ENCODE measurements around the gene CDKN2AIPNL. TPM values are rescaled to one million over a fixed set of nuclear protein-coding genes. Genes with fewer than 3 reads are reported as not detected.
A peak's percentile ranks its signal among the peaks of the same experiment; 100 is the strongest.
"Not testable (repeated sequence)": the region's sequence is repeated elsewhere in the genome, so short reads cannot be mapped to it uniquely, and the experiment has no call there.

Gene CDKN2AIPNL
- total RNA-seq, 3 donors from 2014 or later: 16.0 to 24.4 (median 17.1) TPM

DNA sequence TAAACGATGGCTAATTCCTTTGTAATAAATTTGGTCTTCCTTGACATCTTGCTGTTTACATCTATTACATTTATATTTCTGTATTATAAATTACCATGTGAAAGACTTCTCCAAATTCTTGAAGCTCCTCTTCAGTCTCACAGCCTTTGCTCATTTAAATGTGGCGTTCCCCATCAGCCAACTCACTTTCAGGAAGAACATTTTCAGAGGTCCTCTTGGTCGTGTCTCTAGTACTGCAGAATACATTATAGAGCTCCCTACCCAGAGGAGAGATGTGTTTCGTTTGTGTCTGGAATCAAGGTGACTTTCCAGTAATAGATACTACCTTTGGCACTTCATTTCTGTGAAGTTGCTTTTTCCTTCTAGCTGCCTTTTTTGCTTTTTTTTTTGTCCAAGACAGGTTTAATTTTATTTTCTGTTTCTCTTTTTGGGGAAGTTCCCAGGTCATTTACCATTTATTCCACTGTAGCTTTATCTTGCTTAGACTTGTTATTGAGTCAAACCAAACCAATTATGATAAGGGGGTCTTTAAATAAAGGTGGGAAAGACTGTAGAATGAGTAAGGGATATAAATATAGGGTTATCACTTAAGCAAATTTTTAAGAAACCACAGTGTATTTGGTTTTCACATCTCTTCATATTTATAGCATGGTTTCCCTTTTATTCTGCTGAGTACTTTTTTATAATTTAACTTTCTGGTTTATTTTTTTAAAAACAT lies 27.5 kb downstream of the CDKN2AIPNL start:
- Histone ChIP-seq H3K9me3 (no peaks in the 10 kb centered on the region), H3K36me3 (ENCODE audit: low read depth) (no peaks in the 10 kb centered on the region), H3K4me3 (no peak overlapping the region), H3K4me1 (ENCODE audit: low read depth) (no peaks in the 10 kb centered on the region)
- DNase-seq (no peak), ATAC-seq (no peak)
- TF ChIP-seq, protein P1, sequence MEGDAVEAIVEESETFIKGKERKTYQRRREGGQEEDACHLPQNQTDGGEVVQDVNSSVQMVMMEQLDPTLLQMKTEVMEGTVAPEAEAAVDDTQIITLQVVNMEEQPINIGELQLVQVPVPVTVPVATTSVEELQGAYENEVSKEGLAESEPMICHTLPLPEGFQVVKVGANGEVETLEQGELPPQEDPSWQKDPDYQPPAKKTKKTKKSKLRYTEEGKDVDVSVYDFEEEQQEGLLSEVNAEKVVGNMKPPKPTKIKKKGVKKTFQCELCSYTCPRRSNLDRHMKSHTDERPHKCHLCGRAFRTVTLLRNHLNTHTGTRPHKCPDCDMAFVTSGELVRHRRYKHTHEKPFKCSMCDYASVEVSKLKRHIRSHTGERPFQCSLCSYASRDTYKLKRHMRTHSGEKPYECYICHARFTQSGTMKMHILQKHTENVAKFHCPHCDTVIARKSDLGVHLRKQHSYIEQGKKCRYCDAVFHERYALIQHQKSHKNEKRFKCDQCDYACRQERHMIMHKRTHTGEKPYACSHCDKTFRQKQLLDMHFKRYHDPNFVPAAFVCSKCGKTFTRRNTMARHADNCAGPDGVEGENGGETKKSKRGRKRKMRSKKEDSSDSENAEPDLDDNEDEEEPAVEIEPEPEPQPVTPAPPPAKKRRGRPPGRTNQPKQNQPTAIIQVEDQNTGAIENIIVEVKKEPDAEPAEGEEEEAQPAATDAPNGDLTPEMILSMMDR (IDR thresholded peaks at IDR 0.05): no peak
- intact Hi-C loops (cut with DNase I, micrococcal nuclease): no loop called here

DNA sequence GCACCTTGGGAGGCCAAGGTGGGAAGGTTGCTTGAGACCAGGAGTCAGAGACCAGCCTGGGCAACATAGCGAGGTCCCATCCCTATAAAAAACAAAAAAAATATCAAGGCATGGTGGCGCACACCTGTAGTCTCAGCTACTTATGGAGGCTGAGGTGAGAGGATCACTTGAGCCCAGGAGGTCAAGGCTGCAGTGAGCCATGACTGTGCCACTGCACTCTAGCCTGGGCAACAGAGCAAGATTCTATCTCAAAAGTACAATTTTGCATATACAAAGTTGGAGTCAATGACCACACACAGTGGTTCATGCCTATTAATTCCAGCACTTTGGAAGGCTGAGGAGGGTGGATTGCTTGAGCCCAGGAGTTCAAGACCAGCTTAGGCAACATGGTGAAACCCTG lies 29.5 kb downstream of the CDKN2AIPNL start:
- intact Hi-C loops (cut with DNase I, micrococcal nuclease); H3K4me1 ChIP-seq (ENCODE audit: low read depth); DNase-seq; H3K36me3 ChIP-seq (ENCODE audit: low read depth); H3K4me3 ChIP-seq; ATAC-seq; H3K9me3 ChIP-seq: not testable (repeated sequence)

DNA sequence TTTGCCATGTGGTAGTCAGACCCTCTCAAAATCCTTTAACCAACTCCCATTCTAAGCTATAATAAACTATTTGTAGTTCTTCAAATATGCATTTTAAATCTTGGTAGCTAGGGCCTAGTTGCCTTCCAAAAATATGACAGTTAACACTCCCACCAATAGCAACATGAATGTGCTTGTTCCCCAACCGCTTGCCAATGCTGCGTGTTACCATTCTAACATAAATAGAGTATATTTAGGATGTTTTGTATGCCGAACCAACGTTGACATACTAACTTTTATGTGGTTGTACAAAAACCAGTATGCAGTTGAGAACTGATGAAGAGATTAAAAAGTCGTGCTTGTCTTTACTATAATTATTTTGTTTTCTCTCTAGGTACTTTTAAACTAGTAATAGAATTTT lies 31.3 kb downstream of the CDKN2AIPNL start:
- TF ChIP-seq, protein P1 (IDR thresholded peaks at IDR 0.05): no peak
- no peak for ATAC-seq
- H3K4me3 ChIP-seq: no peak overlapping the region
- no peaks in the 10 kb centered on the region for H3K36me3 ChIP-seq (ENCODE audit: low read depth)
- intact Hi-C loops (cut with DNase I, micrococcal nuclease): no loop called here
- H3K9me3 ChIP-seq: no peaks in the 10 kb centered on the region
- DNase-seq: no peak
- H3K4me1 ChIP-seq (ENCODE audit: low read depth): no peaks in the 10 kb centered on the region

DNA sequence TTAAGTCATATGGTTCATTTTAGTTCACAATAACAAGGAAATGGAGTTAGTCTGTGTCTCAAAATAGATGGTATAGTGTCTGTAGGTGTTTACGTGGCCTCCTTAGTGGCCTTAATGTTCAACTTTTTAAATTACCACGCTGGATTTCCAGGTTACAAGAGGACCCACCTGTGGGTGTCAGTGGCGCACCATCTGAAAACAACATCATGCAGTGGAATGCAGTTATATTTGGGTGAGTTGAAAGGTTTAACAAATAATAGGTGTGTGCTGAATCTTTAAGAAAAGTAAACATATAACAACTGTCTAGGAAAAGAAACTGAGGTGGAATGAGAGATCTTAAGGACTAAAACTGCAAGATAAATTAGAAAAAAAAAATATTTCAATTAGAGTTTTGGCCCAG lies 37.4 kb downstream of the CDKN2AIPNL start:
- H3K4me3 ChIP-seq: no peak overlapping the region
- no peaks in the 10 kb centered on the region for H3K36me3 ChIP-seq (ENCODE audit: low read depth)

DNA sequence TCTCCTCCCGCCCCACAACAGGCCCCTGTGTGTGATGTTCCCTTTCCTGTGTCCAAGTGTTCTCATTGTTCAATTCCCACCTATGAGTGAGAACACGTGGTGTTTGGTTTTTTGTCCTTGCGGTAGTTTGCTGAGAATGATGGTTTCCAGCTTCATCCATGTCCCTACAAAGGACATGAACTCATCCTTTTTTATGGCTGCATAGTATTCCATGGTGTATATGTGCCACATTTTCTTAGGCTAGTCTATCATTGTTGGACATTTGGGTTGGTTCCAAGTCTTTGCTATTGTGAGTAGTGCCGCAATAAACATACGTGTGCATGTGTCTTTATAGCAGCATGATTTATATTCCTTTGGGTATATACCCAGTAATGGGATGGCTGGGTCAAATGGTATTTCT lies 38.0 kb downstream of the CDKN2AIPNL start:
- intact Hi-C loops (cut with DNase I, micrococcal nuclease); H3K36me3 ChIP-seq (ENCODE audit: low read depth); H3K9me3 ChIP-seq; DNase-seq; H3K4me3 ChIP-seq; ATAC-seq: not testable (repeated sequence)
- H3K4me1 ChIP-seq (ENCODE audit: low read depth): peaks cover 14% of the 10 kb centered on the region

More for the DNA sequence above, 37.4 kb downstream of the CDKN2AIPNL start:
- no peak for ATAC-seq
- Histone ChIP-seq H3K4me1 (ENCODE audit: low read depth) (peaks cover 14% of the 10 kb centered on the region), H3K9me3 (no peaks in the 10 kb centered on the region)
- TF ChIP-seq, protein P1 (IDR thresholded peaks at IDR 0.05): no peak
- intact Hi-C loops (cut with DNase I, micrococcal nuclease): no loop called here
- no peak for DNase-seq

DNA sequence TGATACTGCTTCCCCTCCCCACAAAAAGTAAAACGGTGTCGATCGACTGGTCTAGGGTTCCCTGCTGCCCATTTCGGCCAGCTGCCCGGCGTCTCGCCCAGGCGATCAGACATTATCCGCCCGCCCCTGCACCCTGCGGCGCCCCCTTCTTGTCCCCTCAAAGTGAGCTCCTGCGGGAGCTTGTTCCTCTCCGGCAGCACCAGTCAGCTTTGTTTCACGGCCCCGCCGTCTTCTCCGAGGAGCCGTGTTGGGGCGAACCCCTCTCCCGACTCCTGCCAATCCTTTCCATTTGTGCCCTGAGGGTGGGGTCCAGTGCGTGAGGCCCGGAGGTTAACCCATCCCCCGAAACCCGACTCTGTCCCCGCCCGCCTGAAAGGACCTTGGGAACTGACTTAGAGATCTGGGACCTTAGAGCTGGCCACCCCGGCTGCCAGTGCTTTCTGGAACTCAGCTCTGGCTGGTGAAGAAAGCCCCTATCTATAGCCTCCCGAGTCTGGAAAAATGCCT lies 39.8 kb downstream of the CDKN2AIPNL start:
- Histone ChIP-seq H3K9me3 (no peaks in the 10 kb centered on the region), H3K4me1 (ENCODE audit: low read depth) (peaks cover 20% of the 10 kb centered on the region), H3K4me3 (peak overlapping the region; percentile 91), H3K36me3 (ENCODE audit: low read depth) (no peaks in the 10 kb centered on the region)
- TF ChIP-seq, protein P1 (IDR thresholded peaks at IDR 0.05): no peak
- intact Hi-C loops (cut with DNase I, micrococcal nuclease): no loop called here
- ATAC-seq (peak; percentile 45), DNase-seq (peak; percentile 72 to 79 (median 76))

All from mucosa of descending colon (tissue), 3 donors.